HG03103 (cell line): ENCODE measurements around the gene NMUR2.
A peak's percentile ranks its signal among the peaks of the same experiment; 100 is the strongest.

Experiments used
- ATAC-seq: cut with Tn5 transposase; IDR thresholded peaks from one replicate; pipeline ENCODE4 v1.9.1; 2021; ENCODE audit warnings: low read depth; ENCODE audit not compliant: unreplicated experiment

Gene NMUR2

GRCh38 chr5:152405145-152405544, at the start of gene NMUR2:
TSS of gene NMUR2 (minus strand) at chr5:152405279. CDS start at chr5:152405113, 166 bp downstream.
- ATAC-seq: no peak

- ATAC-seq: no peak
Observed at GRCh38 chr5:152443935-152444334, 38.9 kb upstream of the NMUR2 start.

- ATAC-seq: no peak
Observed at GRCh38 chr5:152439791-152440190, 34.7 kb upstream of the NMUR2 start.

- ATAC-seq: no peak
Observed at GRCh38 chr5:152437866-152438265, 32.8 kb upstream of the NMUR2 start.

GRCh38 chr5:152427721-152428120, 22.6 kb upstream of the NMUR2 start:
- ATAC-seq: no peak

- ATAC-seq: no peak
Observed at GRCh38 chr5:152425083-152425482, 20.0 kb upstream of the NMUR2 start.

- ATAC-seq: no peak
Observed at GRCh38 chr5:152424501-152424900, 19.4 kb upstream of the NMUR2 start.

GRCh38 chr5:152422081-152422480, 17.0 kb upstream of the NMUR2 start:
- ATAC-seq: no peak

- no peak for ATAC-seq
Observed at GRCh38 chr5:152412129-152412528, 7.0 kb upstream of the NMUR2 start.

GRCh38 chr5:152406082-152406481, 1.0 kb upstream of the NMUR2 start:
- no peak for ATAC-seq

GRCh38 chr5:152404494-152404893, 585 bp downstream of the NMUR2 start:
- no peak for ATAC-seq

GRCh38 chr5:152403046-152403445, 2.0 kb downstream of the NMUR2 start:
- ATAC-seq: no peak

- no peak for ATAC-seq
Observed at GRCh38 chr5:152400846-152401245, 4.2 kb downstream of the NMUR2 start.

- peak; percentile 60 for ATAC-seq
Observed at GRCh38 chr5:152397581-152397980, 7.5 kb downstream of the NMUR2 start.

- ATAC-seq: no peak
Observed at GRCh38 chr5:152393441-152393840, 11.6 kb downstream of the NMUR2 start.

- no peak for ATAC-seq
Observed at GRCh38 chr5:152389208-152389849, 15.8 kb downstream of the NMUR2 start.

GRCh38 chr5:152388610-152389009, 16.5 kb downstream of the NMUR2 start:
- no peak for ATAC-seq

- no peak for ATAC-seq
Observed at GRCh38 chr5:152380415-152381123, 24.5 kb downstream of the NMUR2 start.

GRCh38 chr5:152379331-152379730, 25.7 kb downstream of the NMUR2 start:
- ATAC-seq: no peak

GRCh38 chr5:152378730-152379129, 26.3 kb downstream of the NMUR2 start:
- ATAC-seq: no peak

- no peak for ATAC-seq
Observed at GRCh38 chr5:152376886-152377285, 28.2 kb downstream of the NMUR2 start.

GRCh38 chr5:152374711-152375275, 30.3 kb downstream of the NMUR2 start:
- ATAC-seq: no peak
